C4-2B (cell line): ENCODE data around the gene SOD2.
"Not testable (repeated sequence)": the region's sequence is repeated elsewhere in the genome, so short reads cannot be mapped to it uniquely, and the experiment has no call there.

ENCODE experiments used
- ZFX ChIP-seq: fragments of 450-650 bp; IDR thresholded peaks from 2 replicates; pipeline ENCODE4 v1.6.1; 2017
- TF ChIP-seq, protein P1 (sequence below): fragments of 450-650 bp; conservative IDR thresholded peaks from 2 replicates; pipeline ENCODE4 v1.5.1; 2017; ENCODE audit warnings: mild to moderate bottlenecking

DNA sequence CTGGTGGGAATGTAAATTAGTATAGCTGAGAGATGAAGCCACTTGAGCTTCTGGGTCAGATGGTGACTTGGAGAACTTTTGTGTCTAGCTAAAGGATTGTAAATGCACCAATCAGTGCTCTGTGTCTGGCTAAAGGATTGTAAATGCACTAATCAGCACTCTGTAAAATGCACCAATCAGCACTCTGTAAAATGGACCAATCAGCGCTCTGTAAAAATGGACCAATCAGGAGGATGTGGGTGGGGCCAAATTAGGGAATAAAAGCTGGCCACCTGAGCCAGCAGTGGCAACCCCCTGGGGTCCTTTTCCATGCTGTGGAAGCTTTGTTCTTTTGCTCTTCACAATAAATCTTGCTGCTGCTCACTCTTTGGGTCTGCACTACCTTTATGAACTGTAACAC is 31.1 kb downstream of the SOD2 start:
- TF ChIP-seq, protein P1, sequence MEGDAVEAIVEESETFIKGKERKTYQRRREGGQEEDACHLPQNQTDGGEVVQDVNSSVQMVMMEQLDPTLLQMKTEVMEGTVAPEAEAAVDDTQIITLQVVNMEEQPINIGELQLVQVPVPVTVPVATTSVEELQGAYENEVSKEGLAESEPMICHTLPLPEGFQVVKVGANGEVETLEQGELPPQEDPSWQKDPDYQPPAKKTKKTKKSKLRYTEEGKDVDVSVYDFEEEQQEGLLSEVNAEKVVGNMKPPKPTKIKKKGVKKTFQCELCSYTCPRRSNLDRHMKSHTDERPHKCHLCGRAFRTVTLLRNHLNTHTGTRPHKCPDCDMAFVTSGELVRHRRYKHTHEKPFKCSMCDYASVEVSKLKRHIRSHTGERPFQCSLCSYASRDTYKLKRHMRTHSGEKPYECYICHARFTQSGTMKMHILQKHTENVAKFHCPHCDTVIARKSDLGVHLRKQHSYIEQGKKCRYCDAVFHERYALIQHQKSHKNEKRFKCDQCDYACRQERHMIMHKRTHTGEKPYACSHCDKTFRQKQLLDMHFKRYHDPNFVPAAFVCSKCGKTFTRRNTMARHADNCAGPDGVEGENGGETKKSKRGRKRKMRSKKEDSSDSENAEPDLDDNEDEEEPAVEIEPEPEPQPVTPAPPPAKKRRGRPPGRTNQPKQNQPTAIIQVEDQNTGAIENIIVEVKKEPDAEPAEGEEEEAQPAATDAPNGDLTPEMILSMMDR, result not testable (repeated sequence)
- not testable (repeated sequence) for TF ChIP-seq ZFX
